ENCODE results near the gene CCBE1. TPM values are rescaled to one million over a fixed set of nuclear protein-coding genes. Genes with fewer than 3 reads are reported as not detected.

CCBE1 gene
- total RNA-seq, 1 donor from 2014 or later, result 0.75 TPM

DNA sequence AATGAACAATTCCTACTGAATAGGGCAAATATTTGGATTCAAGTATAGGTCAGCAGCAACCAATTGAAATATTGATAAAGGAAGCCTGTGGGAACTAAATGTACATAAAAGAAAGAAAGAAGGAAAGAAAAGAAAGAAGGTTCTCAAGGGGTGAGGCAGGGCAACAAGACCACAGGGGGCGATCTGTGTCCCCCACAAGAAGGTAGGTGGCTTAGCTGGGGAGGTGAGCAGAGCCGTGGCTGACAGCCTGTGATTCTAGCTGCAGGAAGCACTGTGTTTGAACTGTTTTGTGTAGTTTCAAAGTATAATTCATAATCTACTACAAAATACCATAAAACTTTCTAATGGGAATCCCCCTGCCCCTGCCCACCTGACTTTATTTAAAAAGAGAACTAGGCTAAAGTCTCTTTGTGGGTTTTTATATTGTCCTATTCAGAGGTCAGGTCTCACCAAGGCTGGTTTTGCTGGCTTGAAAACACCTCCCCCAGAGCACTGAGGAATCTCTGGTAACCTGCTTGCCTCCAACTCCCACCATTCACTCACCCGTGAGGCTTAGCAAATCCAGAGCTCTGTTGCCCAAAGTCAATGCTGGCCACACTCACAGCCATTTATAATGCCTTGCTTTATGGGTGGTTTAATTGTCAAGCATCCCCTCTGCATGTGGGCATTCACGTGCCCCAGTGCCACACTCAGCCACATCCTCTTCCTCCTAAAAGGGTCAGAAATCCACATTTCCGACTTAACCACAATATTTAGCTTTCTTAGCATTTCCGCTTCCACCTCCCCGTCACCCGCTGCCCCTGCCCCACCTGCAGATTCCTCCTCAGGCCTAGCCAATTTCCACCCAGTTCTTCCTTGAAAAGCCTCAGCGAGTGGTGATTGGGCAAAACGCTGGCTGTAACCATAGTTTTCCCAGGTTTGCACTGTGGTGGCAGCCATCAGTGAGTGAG, 301.7 kb downstream of the CCBE1 start:
- DNase-seq (ENCODE audit: low spot score), result no peak

DNA sequence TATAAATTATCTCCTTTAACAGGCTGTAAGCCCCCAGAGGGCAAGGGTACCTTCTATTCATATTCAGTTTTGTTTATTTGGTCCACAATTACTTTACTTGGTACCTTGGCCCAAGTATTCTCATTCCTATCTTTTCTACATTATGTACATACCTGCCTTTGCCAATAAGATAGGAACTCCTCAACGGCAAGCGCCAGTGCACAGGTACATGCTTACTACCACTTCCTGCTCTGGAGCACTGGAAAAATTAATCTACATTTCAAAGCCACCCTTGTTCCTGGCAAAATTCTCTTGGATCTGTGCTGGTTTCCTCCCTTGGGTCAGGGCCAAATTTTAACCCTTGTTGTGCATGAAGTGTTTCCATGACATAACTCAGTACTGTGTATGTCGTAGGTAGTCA, 303.8 kb downstream of the CCBE1 start:
- DNase-seq (ENCODE audit: low spot score), result no peak

DNA sequence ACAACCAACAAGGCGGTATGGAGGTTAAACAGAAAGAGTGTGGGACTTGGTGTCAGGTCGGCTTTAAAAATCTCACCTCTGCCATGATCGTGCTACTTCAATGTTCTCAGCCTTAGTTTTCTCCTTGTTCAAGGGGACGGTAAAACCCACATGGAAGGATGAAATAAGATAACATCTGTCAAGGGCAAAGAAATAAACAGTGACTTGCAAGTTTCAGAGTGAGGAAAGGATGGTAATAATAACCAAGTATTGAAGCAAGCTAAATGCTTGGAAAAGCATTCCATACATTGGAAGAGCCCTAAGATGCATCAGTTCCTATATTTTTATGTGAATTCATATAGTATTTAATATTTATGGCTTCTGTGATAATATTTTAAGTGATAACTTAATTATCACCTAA, 308.4 kb downstream of the CCBE1 start:
- no peak for DNase-seq (ENCODE audit: low spot score)

DNA sequence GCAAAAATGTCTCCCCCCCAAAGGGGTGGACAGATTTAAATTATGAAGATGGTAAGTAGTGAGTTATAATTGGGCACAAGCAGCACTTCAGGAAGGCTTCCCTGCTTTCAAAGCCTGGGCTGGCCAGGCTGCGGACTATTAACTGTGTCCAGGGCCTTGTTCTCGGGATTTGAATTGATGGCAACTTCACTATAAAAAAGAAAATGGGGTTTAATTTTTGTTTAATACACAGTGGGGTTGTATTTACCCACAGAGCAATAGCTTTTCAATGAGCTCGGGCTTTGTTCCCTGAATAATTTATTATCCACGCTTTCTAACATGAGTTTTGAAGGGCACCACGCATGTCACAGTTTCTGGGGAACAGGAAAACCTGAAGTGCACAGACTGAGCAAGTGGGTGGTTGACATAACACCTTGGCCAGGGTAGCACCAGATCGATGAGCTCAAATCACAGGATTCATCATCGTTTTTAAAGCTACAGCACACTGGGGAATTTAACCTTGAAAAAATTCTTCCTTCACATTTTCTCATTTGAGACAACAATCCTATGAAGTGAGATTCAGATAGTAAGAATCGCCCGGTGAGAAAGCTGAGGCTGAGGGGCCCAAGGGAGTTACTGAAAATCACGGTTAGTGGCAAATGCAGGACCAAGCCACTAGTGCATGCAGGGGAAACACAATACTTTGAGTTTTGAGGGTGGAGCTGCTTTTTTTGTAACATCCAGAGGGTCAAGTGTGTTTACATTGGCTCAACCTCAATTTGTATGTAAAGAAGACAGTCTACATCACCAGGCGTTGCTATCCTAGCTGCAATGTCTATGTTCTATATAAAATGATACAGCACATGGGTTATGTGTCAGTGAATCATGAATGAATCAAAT, 309.3 kb downstream of the CCBE1 start:
- no peak for DNase-seq (ENCODE audit: low spot score)

DNA sequence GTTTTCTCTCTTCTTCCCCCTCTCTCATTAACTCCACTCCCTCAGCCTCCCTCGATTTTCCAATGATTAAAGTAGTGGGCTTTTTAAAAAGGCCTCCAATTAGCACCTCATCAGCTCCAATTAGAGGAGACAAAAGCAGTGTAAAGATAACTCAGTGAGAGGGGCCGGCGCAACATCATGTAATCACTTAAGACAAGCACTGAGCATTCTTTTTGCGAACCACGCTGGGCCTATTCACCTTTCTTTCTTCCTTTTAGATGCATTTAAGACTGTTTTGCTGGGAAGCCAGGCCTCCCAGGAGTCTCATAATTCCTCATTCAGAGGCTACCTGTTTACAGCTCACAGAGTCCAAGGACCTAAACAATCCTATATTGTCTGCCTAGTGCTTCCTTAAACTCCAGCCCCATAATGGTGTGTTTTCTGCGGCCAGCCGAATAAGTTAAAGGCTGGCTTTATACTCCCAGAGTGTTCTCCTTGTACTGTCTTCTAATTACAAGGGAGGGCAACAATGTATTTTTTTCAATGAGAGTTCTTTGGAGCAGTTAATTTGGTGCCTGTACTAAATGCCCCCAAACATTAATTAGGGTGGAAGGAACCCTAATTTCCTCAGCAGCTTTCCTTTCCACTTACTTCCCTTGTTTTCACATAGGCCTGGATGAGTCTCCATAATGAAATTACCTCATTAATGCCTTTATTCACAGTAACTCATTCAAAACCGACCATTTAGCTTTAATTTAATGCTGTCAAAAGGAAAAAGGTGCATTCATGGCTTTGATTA, 310.1 kb downstream of the CCBE1 start:
- no peak for DNase-seq (ENCODE audit: low spot score)

DNA sequence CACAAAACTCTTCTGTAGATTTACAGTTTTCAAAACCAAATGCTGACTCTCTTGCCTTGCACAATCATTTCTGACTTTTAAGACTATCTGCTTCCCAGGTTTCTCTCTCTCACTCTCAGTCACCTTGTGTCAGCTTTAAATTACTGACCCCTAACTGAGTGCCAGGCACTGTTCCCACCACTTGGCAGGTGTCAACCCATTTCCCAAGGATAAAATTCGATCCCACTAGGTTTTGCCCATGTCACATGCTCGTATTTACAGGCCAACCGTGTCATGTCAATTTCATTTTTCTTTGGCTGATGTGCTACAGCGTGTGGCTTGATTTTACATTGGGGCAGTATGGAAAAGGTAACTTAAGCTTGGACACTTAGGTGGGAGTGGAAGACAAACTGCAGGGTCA, 312.0 kb downstream of the CCBE1 start:
- DNase-seq (ENCODE audit: low spot score), result no peak

DNA sequence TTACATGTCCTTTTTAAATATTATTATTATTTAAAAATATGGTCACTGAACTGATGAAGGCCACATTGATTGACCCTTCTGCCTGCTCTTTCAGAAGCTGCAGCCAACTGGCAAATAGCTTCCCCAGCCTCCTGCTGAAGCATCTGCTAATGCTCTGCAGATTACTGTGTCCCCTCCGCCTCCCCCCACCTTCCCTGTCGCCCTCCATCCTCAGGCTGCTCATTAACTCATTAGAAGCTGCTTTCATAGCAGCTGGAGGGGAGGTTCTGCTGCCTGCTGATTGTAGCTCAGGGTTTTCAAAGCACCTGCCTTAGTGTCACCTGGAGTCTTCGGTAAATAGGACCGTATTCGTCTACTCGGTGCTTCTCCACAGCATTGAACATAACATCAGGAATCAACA, 313.4 kb downstream of the CCBE1 start:
- DNase-seq (ENCODE audit: low spot score), result no peak

DNA sequence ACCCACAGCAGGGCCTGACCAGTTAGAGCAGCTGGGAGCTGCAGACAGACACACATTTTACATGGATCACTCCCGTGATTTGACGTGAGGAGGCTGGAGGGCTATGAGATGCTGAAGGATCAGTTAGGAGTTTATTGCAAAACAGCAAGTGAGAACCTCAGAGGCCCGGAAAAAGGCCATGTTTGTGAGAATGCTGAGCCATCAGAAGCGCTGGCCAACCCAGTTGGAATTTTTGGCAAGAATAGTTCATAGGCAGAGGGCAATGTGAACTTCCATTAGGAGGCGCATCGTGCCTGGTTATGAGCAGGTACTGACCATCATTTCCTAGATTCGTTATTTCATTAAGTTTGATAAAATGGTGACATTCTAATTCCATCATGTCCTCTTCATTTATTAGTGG, 314.8 kb downstream of the CCBE1 start:
- DNase-seq (ENCODE audit: low spot score), result no peak

DNA sequence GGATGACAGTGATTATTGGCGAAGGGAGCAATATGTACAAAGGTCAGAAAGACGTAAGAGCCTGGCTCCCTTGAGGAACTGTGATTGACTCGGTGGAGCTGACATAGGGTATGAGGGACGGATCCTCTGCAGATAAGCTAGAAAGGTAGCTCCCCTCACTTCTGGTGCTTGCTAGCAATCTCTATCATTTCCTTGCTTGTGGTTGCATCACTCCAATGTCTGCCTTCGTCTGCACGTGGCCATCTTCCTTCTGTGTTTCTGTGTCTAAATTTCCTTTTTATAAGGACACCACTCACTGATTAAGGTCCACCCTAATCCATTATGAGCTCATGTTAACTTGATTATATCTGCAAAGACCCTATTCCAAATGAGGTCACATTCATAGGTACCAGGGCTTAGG, 315.3 kb downstream of the CCBE1 start:
- DNase-seq (ENCODE audit: low spot score), result no peak

Other genes with a start within 250 kb of the CCBE1 start
- 1.4 TPM for gene PMAIP1, start 202.6 kb upstream of the CCBE1 start, total RNA-seq